Lung (tissue), 12 donors: ENCODE results near the gene DGKD. TPM values are rescaled to one million over a fixed set of nuclear protein-coding genes. Genes with fewer than 3 reads are reported as not detected.

Experiments
- ATAC-seq: fragments of 200-7000 bp; cut with Tn5 transposase; one replicate; pipeline ENCODE4 v1.9.1; 2020; ENCODE audit warnings: moderate number of reproducible peaks; ENCODE audit not compliant: insufficient read depth, low FRiP score
- DNase-seq, 3 donors: peaks; one replicate each; pipeline ENCODE4 v3.0.0-alpha.2; 2013 to 2017
- H3K27ac ChIP-seq, 2 donors: one replicate each; pipeline ENCODE4 v1.5.1; 2013; ENCODE audit warnings: mild to moderate bottlenecking in 2 of 2, moderate library complexity in 2 of 2, control low read depth in 1 of 2, inconsistent platforms in 1 of 2, low read depth in 1 of 2, low read length in 1 of 2
- H3K27me3 ChIP-seq, 3 donors: one replicate each; pipeline ENCODE4 v1.5.1; 2013; ENCODE audit warnings: low read length in 2 of 3; ENCODE audit not compliant: control insufficient read depth in 3 of 3, insufficient read depth in 3 of 3
- H3K36me3 ChIP-seq, 4 donors: one replicate each; pipeline ENCODE4 v1.5.1; 2013; ENCODE audit warnings: low read length in 4 of 4, mild to moderate bottlenecking in 1 of 4, moderate library complexity in 1 of 4; ENCODE audit not compliant: control insufficient read depth in 4 of 4, insufficient read depth in 4 of 4
- H3K4me1 ChIP-seq, 5 donors: one replicate each; pipeline ENCODE4 v1.5.1; 2013; ENCODE audit warnings: low read length in 5 of 5, mild to moderate bottlenecking in 2 of 5, moderate library complexity in 1 of 5; ENCODE audit not compliant: control insufficient read depth in 5 of 5, insufficient read depth in 5 of 5
- H3K4me3 ChIP-seq: one replicate; pipeline ENCODE4 v1.5.1; 2013; ENCODE audit warnings: mild to moderate bottlenecking, control low read depth, moderate library complexity
- H3K9ac ChIP-seq, 2 donors: one replicate each; pipeline ENCODE4 v1.5.1; 2013; ENCODE audit warnings: low read length in 2 of 2, control low read depth in 1 of 2; ENCODE audit not compliant: insufficient read depth in 1 of 2
- H3K9me3 ChIP-seq, 4 donors: one replicate each; pipeline ENCODE4 v1.5.1; 2013; ENCODE audit warnings: low read length in 3 of 4, mild to moderate bottlenecking in 1 of 4, moderate library complexity in 1 of 4; ENCODE audit not compliant: control insufficient read depth in 4 of 4, insufficient read depth in 3 of 4
- WGBS, 2 donors: extraction: QIAGEN DNeasy Blood & Tissue Kit; methylation state at CpG; one replicate each; pipeline ENCODE4 v1.1.7; 2013; 5-methylcytosine and 5-hydroxymethylcytosine counted together
- polyA plus RNA-seq, 2 donors: library from polyadenylated mRNA; stranded (reverse); fragments of 200-250 nt; gene quantifications; one replicate each; pipeline ENCODE4 v1.2.1, GENCODE V29; 2013
- total RNA-seq, 2 donors: library from RNA; depleted of rRNA in 1 of 2; stranded (reverse); fragments of >200 nt in 1 of 2; gene quantifications; one replicate each; pipeline ENCODE4 v1.2.1, GENCODE V29; 2014 to 2021
- TF ChIP-seq, protein P1 (sequence below): IDR thresholded peaks from 2 replicates; pipeline ENCODE4 v1.5.1; 2012; ENCODE audit warnings: mild to moderate bottlenecking; ENCODE audit errors: control extremely low read depth, extremely low read depth
- donor health status: control.
- donor health status: control.
- donor health status: Bipolar disorder and iron deficiency.
- donor health status: healthy.
- donor health status: DM: yes; HTN: yes; CAD: no.

DGKD gene
- total and polyA plus RNA-seq, 4 donors, result 30.3 to 77.4 (median 44.0) TPM

DNA sequence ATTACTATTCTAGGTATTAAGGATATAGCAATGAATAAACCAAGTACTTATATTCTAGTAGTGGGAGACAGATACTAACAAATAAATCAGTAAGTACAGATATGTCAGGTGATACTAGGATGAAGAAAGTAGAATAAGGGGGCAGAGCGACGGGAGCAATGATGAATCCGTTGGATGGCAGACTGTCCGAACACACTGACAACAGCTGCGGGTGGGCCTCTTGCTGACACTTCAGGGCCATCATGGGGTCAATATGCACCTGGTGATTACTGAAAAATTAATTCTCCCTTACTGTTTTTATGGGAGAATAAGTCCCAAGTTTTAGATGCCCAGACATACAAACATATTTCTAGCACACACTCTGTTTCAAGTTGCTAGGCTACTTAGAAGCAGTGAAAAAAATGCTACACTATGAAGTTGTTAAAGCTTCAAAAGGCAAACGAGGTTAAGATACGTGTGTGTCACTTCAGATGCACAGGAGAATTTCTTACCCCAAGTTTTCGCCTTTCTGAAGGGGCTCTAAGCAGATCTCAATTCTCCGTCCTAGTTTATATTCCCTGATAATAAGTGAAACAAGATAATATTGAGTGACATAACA, 133.6 kb downstream of the DGKD start:
- peak in 2 of 3 donors; percentile 10 to 17 for DNase-seq
- TF ChIP-seq, protein P1, sequence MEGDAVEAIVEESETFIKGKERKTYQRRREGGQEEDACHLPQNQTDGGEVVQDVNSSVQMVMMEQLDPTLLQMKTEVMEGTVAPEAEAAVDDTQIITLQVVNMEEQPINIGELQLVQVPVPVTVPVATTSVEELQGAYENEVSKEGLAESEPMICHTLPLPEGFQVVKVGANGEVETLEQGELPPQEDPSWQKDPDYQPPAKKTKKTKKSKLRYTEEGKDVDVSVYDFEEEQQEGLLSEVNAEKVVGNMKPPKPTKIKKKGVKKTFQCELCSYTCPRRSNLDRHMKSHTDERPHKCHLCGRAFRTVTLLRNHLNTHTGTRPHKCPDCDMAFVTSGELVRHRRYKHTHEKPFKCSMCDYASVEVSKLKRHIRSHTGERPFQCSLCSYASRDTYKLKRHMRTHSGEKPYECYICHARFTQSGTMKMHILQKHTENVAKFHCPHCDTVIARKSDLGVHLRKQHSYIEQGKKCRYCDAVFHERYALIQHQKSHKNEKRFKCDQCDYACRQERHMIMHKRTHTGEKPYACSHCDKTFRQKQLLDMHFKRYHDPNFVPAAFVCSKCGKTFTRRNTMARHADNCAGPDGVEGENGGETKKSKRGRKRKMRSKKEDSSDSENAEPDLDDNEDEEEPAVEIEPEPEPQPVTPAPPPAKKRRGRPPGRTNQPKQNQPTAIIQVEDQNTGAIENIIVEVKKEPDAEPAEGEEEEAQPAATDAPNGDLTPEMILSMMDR, result no peak
- peaks cover 10 to 32% (median 20%) of the 10 kb centered on the region in 4 donors for H3K36me3 ChIP-seq
- no peaks in the 10 kb centered on the region for H3K9me3 ChIP-seq
- peak overlapping the region in 1 of 2 donors; percentile 86 for H3K27ac ChIP-seq
- ATAC-seq, result no peak
- peaks cover 0 to 10% (median 0%) of the 10 kb centered on the region in 5 donors for H3K4me1 ChIP-seq
- no peaks in the 10 kb centered on the region for H3K27me3 ChIP-seq
- no peak overlapping the region for H3K4me3 ChIP-seq
- 71 to 88% methylated on average over 9 of the region's 9 CpGs for WGBS, 2 donors
- H3K9ac ChIP-seq, result no peak overlapping the region

GRCh38 chr2:233489143-233489542, 134.8 kb downstream of the DGKD start:
- no peak for DNase-seq
- 86 to 87% methylated on average over 10 of the region's 10 CpGs for WGBS, 2 donors
- H3K27me3 ChIP-seq, result no peaks in the 10 kb centered on the region
- ATAC-seq, result no peak
- peaks cover 0 to 10% (median 0%) of the 10 kb centered on the region in 5 donors for H3K4me1 ChIP-seq
- H3K36me3 ChIP-seq, result peaks cover 10 to 32% (median 22%) of the 10 kb centered on the region in 4 donors
- no peak overlapping the region for H3K4me3 ChIP-seq
- peak overlapping the region in 1 of 2 donors; percentile 42 for H3K27ac ChIP-seq
- H3K9me3 ChIP-seq, result no peaks in the 10 kb centered on the region
- TF ChIP-seq, protein P1, result no peak
- H3K9ac ChIP-seq, result no peak overlapping the region

DNA sequence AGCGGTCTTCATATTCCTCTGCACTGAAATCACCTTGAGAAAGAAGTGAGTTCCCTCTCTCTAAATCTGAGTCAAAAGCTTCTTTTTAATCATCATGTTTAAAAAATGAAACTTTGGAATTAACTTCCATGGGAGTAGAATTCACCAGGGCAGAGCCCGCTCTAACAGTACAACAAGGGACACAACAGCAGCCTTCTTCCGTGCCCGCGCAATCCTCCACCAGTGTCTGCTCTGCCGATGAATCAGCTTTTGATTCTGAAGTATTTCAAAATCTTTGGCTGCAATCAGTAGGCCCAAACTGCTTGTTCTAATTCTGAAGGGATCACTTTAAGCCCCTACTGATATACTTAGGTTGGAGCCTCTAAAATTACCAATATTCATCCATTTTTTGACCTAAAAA, 135.4 kb downstream of the DGKD start:
- WGBS, 2 donors, result 91 to 93% methylated on average over 6 of the region's 6 CpGs
- ATAC-seq (no peak), DNase-seq (no peak)
- Histone ChIP-seq H3K4me1 (peaks cover 0 to 10% (median 0%) of the 10 kb centered on the region in 5 donors), H3K36me3 (peaks cover 10 to 32% (median 21%) of the 10 kb centered on the region in 4 donors), H3K9ac (no peak overlapping the region), H3K9me3 (no peaks in the 10 kb centered on the region), H3K4me3 (no peak overlapping the region), H3K27me3 (no peaks in the 10 kb centered on the region), H3K27ac (no peak overlapping the region)
- TF ChIP-seq, protein P1, result no peak
